ENCODE results near the gene THUMPD1. TPM values are rescaled to one million over a fixed set of nuclear protein-coding genes. Genes with fewer than 3 reads are reported as not detected.

The THUMPD1 gene, protein sequence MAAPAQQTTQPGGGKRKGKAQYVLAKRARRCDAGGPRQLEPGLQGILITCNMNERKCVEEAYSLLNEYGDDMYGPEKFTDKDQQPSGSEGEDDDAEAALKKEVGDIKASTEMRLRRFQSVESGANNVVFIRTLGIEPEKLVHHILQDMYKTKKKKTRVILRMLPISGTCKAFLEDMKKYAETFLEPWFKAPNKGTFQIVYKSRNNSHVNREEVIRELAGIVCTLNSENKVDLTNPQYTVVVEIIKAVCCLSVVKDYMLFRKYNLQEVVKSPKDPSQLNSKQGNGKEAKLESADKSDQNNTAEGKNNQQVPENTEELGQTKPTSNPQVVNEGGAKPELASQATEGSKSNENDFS
- 21.5 to 23.2 TPM (median 22.4 TPM) in 5 replicates for total RNA-seq (2022; extraction: Qiagen RNA extraction)

DNA sequence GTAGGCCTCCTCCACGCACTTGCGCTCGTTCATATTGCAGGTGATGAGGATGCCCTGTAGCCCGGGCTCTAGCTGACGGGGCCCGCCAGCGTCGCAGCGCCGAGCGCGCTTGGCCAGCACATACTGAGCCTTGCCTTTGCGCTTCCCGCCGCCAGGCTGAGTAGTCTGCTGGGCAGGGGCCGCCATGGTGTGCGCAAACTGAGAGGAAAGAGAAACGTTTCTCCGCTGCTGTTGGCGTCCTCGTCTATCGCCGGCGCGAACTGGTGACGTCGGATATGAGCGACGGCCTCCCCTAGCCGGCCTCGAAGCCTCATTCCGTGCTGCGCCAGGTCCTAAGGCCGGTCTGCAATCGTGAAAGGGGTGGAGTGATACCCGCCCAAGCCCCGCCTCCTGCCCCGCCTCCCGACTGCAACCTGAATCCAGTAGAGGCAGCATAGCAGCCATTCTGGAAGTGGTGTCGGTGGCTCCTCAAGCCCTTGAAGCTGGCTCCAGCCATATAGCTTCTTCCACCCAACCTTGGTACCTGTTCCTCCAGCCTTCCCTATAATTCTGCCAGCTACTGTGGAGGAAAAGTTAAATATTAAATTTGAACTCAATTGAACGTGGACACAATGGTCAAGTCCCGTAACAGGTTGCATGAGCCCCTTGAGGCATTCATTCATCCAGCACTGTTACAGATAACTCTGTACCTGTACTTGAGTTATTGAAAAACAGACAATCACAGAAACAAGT, at the start of gene THUMPD1:
Gene THUMPD1 (minus strand): TSS at position 265 of the 732 bp plus-strand sequence. CDS start 79 bp downstream, at position 186.

DNA sequence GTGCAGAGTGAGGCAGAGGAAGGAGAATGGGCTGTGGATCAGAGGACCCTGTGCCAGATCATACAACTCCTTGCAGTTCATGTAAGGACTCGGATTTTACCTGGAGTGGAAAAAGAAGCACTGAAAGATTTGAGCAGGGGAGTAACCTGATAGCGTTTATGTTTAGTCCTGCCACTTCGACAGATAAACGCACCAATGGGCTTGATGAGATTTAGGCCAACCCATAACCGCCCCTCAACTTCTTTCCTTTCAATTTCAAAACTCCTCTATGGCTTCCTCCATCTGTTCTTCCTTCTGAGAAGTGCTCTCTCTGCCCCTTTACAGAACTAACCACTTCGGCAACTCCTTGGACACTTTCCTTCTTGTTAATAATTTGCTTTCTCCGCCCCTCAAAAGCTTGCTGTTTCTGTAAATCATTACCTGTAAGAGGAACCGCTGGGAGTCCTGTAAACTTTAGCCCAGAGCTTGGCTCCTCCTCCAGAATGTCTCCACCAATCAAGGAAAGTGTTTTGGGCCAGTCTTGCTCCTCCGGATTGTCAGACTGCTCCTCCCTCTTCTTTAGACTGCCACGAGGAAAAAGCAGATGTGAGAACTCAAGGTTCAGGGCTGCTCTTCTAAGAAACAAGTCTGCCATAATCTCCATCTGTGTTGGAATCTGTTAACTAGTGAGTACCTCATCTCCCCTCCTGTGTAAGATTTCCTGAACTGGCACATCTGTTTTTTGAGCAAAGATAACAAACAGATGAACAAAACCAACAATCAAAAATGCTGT, 22.0 kb upstream of the THUMPD1 start, which contains the start of gene ACSM3:
Gene ACSM3 (plus strand): TSS at position 554 of the 772 bp plus-strand sequence. CDS start 6,021 bp downstream, outside the sequence.

Other genes with a start within 250 kb of the THUMPD1 start
- gene ACSM2B, start 165.5 kb downstream of the THUMPD1 start, total RNA-seq (2022; extraction: Qiagen RNA extraction): not detected in 5 replicates
- not detected in 5 replicates for gene ACSM1, start 44.1 kb downstream of the THUMPD1 start, total RNA-seq (2022; extraction: Qiagen RNA extraction)
- gene ACSM3, start 22.2 kb upstream of the THUMPD1 start, total RNA-seq (2022; extraction: Qiagen RNA extraction): 3.6 to 5.1 TPM (median 4.3 TPM) in 5 replicates
- gene ERI2, start 64.7 kb upstream of the THUMPD1 start, total RNA-seq (2022; extraction: Qiagen RNA extraction): 10.7 to 16.1 TPM (median 12.0 TPM) in 5 replicates
- gene REXO5, start 64.7 kb upstream of the THUMPD1 start, total RNA-seq (2022; extraction: Qiagen RNA extraction): 4.0 to 5.2 TPM (median 4.6 TPM) in 5 replicates
- 6.6 to 8.5 TPM (median 7.5 TPM) in 5 replicates for gene DCUN1D3, start 158.5 kb upstream of the THUMPD1 start, total RNA-seq (2022; extraction: Qiagen RNA extraction)
- 30.4 to 43.5 TPM (median 32.9 TPM) in 5 replicates for gene LYRM1, start 159.0 kb upstream of the THUMPD1 start, total RNA-seq (2022; extraction: Qiagen RNA extraction)